Lower leg skin (tissue), 4 donors: Measurements from ENCODE around the gene CHCHD4. TPM values are rescaled to one million over a fixed set of nuclear protein-coding genes. Genes with fewer than 3 reads are reported as not detected.
A peak's percentile ranks its signal among the peaks of the same experiment; 100 is the strongest.
"Not testable (repeated sequence)": the region's sequence is repeated elsewhere in the genome, so short reads cannot be mapped to it uniquely, and the experiment has no call there.

ENCODE experiments used
- DNase-seq, 2 donors: peaks; one replicate each; pipeline ENCODE4 v3.0.0-alpha.2; 2019; ENCODE audit warnings: low spot score in 2 of 2
- H3K4me3 ChIP-seq: fragments of 200-600 bp; sonication (generic); 2 replicates; pipeline ENCODE4 v1.5.1; 2017; ENCODE audit warnings: mild to moderate bottlenecking, low read depth; ENCODE audit not compliant: poor library complexity, severe bottlenecking
- POLR2A ChIP-seq, 2 donors: fragments of 450-650 bp; IDR thresholded peaks; one replicate each; pipeline ENCODE4 v1.6.1; 2016 to 2017; ENCODE audit warnings: antibody characterized with exemption in 2 of 2, mild to moderate bottlenecking in 1 of 2, moderate library complexity in 1 of 2
- WGBS, 2 donors: methylation state at CpG; one replicate each; pipeline ENCODE4 v1.1.5; 2018; 5-methylcytosine and 5-hydroxymethylcytosine counted together
- intact Hi-C: fragments of 100-400 bp; cut with DNase I; formaldehyde crosslinking; loops from one replicate; pipeline ENCODE4 v1.15.0; 2023; ENCODE audit warnings: low total_unique reads
- total RNA-seq, 4 donors: library from RNA; depleted of rRNA; stranded (reverse); fragments of >200 nt; gene quantifications; one replicate each; pipeline ENCODE4 v1.1.0, GENCODE V29; 2016
- TF ChIP-seq, protein P1 (sequence below), 3 donors: fragments of 450-650 bp; IDR thresholded peaks; one replicate each; pipeline ENCODE4 v1.5.1; 2016; ENCODE audit warnings: antibody characterized with exemption in 3 of 3, mild to moderate bottlenecking in 3 of 3, moderate library complexity in 2 of 3

Gene CHCHD4
- total RNA-seq, 4 donors from 2014 or later = 8.4 to 14.6 (median 11.8) TPM

DNA sequence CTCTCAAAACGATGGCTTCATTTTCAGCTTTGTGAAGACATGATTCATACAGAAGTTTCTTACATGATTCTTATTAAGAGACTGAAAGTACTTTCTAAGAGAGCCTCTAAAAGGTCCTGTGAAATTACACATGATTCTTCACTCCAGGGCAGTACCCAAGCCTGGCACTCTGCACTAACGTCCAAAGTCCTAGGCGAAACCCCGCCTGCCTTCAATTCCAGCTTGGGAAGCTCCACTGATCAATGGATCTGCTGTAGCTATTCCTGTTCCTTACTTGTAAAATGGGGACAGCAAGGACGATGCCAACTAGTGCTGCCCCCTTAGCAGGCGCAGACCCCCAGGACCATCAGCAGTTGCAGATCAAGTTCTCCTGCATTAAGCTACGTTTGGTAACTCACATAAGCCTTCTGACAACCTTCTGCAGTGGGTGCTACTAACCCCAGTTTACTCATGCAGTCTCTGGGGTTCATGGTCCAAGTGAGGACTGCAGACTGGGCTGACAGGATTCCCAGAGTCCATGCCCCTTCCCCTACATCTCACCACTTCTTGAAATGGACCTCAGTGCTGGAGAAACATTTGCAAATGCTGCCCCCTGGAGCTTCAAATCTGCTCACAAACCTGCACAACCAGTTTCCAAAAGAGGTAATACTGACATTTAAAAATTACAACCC lies 10.6 kb downstream of the CHCHD4 start:
- no peak for DNase-seq
- intact Hi-C loops = no loop called here
- 92% methylated on average over 7 of the region's 7 CpGs for WGBS, 2 donors
- H3K4me3 ChIP-seq = no peak overlapping the region
- TF ChIP-seq, protein P1, sequence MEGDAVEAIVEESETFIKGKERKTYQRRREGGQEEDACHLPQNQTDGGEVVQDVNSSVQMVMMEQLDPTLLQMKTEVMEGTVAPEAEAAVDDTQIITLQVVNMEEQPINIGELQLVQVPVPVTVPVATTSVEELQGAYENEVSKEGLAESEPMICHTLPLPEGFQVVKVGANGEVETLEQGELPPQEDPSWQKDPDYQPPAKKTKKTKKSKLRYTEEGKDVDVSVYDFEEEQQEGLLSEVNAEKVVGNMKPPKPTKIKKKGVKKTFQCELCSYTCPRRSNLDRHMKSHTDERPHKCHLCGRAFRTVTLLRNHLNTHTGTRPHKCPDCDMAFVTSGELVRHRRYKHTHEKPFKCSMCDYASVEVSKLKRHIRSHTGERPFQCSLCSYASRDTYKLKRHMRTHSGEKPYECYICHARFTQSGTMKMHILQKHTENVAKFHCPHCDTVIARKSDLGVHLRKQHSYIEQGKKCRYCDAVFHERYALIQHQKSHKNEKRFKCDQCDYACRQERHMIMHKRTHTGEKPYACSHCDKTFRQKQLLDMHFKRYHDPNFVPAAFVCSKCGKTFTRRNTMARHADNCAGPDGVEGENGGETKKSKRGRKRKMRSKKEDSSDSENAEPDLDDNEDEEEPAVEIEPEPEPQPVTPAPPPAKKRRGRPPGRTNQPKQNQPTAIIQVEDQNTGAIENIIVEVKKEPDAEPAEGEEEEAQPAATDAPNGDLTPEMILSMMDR (IDR thresholded peaks at IDR 0.05) = no peak
- no peak for TF ChIP-seq POLR2A (IDR thresholded peaks at IDR 0.05)

DNA sequence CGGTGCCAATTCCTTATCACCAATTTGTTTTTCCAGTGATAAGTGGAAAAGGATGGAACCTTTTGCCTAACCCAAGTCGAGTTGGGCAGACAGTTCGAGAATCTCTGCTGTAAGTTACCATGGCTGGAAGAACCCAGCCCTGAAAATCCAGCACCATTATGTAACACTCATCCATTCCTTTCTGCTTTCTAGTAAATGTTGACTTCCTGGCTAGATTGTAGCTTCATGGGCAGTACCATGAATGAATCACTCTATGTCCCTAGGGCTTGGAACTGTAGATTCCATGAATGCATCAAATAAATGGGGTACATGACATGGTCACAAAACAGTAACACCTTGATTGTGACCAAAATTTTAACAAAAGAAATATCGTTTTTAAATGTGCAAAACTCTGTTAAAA lies 14.0 kb downstream of the CHCHD4 start:
- WGBS, 2 donors = 88 to 92% methylated on average over 4 of the region's 4 CpGs
- peak in 1 of 2 donors; percentile 13 for DNase-seq
- TF ChIP-seq POLR2A (IDR thresholded peaks at IDR 0.05) = no peak
- TF ChIP-seq, protein P1 (IDR thresholded peaks at IDR 0.05) = no peak
- intact Hi-C loops = no loop called here
- H3K4me3 ChIP-seq = no peak overlapping the region

DNA sequence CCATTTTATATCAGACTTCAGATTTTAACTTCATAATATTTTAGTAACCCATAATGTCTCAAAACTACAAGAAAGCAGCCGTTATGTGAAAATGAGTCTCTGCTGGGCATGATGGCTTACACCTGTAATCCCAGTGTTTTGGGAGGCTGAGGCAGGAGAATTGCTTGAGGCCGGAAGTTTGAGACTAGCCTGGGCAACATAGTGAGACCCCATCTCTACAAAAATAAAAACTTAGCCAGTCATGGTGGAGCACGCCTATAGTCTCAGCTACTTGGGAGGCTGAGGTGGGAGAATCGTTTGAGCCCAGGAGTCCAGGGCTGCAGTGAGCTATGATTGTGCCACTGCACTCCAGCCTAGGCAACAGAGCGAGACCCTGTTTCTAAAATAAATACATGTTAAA lies 14.8 kb downstream of the CHCHD4 start:
- intact Hi-C loops, H3K4me3 ChIP-seq: not testable (repeated sequence)
- WGBS, 2 donors = 94 to 96% methylated on average over 5 of the region's 5 CpGs
- DNase-seq = peak in 1 of 2 donors; percentile 21

DNA sequence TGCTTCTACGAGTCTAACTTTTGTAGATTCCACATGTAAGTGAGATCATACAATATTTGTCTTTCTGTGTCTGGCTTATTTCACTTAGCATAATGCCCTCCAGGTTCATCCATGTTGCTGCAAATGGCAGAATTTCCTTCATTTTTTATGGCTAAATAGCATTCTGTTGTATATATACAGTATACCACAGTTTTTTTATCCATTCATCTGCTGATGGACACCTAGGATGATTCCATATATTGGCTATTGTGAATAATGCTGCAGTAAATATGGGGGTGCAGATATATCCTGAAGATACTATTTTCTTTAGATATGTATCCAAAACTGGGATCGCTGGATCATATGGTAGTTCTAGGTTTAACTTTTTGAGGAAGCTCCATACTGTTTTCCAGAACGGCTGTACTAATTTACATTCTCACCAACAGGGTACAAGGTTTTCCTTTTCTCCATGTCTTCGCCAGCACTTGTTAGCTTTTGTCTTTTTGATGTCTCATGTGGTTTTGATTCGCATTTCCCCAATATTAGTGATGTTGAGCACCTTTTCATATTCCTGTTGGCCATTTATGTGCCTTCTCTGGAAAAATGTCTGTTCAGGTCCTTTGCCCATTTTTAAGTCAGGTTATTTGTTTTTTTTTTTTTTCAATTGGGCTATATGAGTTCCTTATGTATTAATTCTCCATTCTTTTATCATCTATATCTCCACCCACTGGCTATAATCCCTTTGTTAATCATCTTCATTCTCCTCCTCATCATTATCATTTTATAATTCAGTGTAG lies 26.9 kb downstream of the CHCHD4 start:
- intact Hi-C loops = no loop called here
- TF ChIP-seq, protein P1 (IDR thresholded peaks at IDR 0.05) = no peak
- no peak for TF ChIP-seq POLR2A (IDR thresholded peaks at IDR 0.05)
- no peak overlapping the region for H3K4me3 ChIP-seq
- WGBS, 2 donors = 91% methylated on average over 5 of the region's 5 CpGs
- DNase-seq = no peak

DNA sequence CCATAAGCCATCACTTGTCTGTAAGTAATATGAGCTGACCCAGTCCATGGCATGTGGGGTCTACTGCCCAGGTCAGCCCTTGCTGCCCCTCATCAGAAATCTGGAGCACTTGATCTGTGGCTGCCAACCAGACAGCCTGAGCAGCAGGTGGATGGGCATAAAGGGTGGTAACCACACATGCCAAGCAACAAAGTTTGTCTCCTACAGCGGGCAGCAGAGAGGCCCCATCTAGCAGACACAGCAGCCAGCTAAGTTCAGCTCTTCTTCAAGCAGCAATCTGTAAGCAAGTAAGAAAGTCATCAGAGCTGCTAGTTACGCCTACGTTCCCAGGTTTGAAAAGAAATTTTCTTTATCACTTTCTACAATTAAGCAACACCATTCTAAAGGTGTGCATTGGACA lies 27.9 kb downstream of the CHCHD4 start:
- intact Hi-C loops = no loop called here
- H3K4me3 ChIP-seq = no peak overlapping the region
- WGBS, 2 donors = 87 to 96% methylated on average over 3 of the region's 3 CpGs
- DNase-seq = no peak
- TF ChIP-seq, protein P1 (IDR thresholded peaks at IDR 0.05) = no peak
- TF ChIP-seq POLR2A (IDR thresholded peaks at IDR 0.05) = no peak

DNA sequence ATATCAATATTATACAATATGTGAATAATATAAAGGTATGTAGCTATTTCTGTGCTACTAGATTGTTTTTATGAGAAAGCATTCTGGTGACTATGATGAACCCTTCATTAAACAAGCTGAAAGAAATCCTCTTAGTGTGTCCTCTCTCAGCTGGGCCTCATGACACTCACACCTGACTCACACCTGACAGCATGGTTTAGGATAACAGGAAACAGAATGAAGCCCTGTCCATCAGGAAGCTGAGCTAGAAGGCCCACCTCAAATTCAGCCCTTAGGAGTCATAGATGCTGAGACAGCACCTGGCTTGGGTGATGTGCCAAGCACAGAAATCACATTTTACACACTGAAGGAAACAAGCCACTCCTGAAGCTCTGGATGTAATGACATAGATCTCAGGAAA lies 30.8 kb downstream of the CHCHD4 start:
- no peak for TF ChIP-seq POLR2A (IDR thresholded peaks at IDR 0.05)
- no peak overlapping the region for H3K4me3 ChIP-seq
- DNase-seq = no peak
- intact Hi-C loops = no loop called here
